ENCODE data around the gene LMF1. TPM values are rescaled to one million over a fixed set of nuclear protein-coding genes. Genes with fewer than 3 reads are reported as not detected.

The LMF1 gene
- polyA plus RNA-seq, 3 donors: 5.9 to 14.7 (median 10.6) TPM

- H3K4me2 ChIP-seq (replicated peaks; ENCODE audit: extremely low read depth, low read length, poor library complexity, severe bottlenecking): no peak overlapping the region
- 91% methylated on average over 19 of the region's 27 CpGs for WGBS (ENCODE audit: insufficient coverage)
- no peak overlapping the region for H3K4me3 ChIP-seq (replicated peaks in 1 of 3; ENCODE audit: low read depth in 2 of 3, low read length in 3 of 3)
- Mint-ChIP-seq H3K9me3 (peaks cover 0 to 6% (median 2%) of the 10 kb centered on the region in 7 donors), H3K4me3 (no peak overlapping the region), H3K36me3 (no peaks in the 10 kb centered on the region), H3K27me3 (ENCODE audit: low read depth in 3 of 3) (peaks cover 2 to 5% (median 3%) of the 10 kb centered on the region in 3 donors), H3K4me1 (peaks cover 17% of the 10 kb centered on the region), H3K27ac (no peak overlapping the region)
- H3K27me3 ChIP-seq (ENCODE audit: control insufficient read depth in 2 of 2, insufficient read depth in 2 of 2, low read length in 2 of 2): no peaks in the 10 kb centered on the region
- H4K20me1 ChIP-seq (ENCODE audit: insufficient read depth, low read length): no peaks in the 10 kb centered on the region
- intact Hi-C loops (cut with micrococcal nuclease): no loop called here
- no peaks in the 10 kb centered on the region for H3K36me3 ChIP-seq (replicated peaks in 1 of 2; ENCODE audit: control insufficient read depth in 1 of 2, insufficient read depth in 2 of 2, low read length in 2 of 2)
- H2AFZ ChIP-seq (ENCODE audit: insufficient read depth, low read depth, low read length, poor library complexity, severe bottlenecking): no peak overlapping the region
- peaks cover 16 to 19% of the 10 kb centered on the region in 2 donors for H3K4me1 ChIP-seq (ENCODE audit: control insufficient read depth in 1 of 2, insufficient read depth in 2 of 2, low read length in 2 of 2)
- H3K79me2 ChIP-seq (ENCODE audit: insufficient read depth, low read length): no peaks in the 10 kb centered on the region
- no peak for TF ChIP-seq CTCF (IDR thresholded peaks at IDR 0.05)
- no peak overlapping the region for H3K9ac ChIP-seq (ENCODE audit: insufficient read depth, low read length, poor library complexity, severe bottlenecking)
- no peak for DNase-seq
- H3K27ac ChIP-seq (ENCODE audit: low read depth in 1 of 2, low read length in 2 of 2): no peak overlapping the region
- H3K9me3 ChIP-seq (replicated peaks in 1 of 2; ENCODE audit: control insufficient read depth in 1 of 2, insufficient read depth in 1 of 2, low read length in 2 of 2): peaks cover 7 to 10% of the 10 kb centered on the region in 2 donors
Measured at GRCh38 chr16:879461-879861, 91.3 kb downstream of the LMF1 start.

- Histone ChIP-seq H3K27ac (ENCODE audit: low read depth in 1 of 2, low read length in 2 of 2) (no peak overlapping the region), H3K4me3 (replicated peaks in 1 of 3; ENCODE audit: low read depth in 2 of 3, low read length in 3 of 3) (no peak overlapping the region), H2AFZ (ENCODE audit: insufficient read depth, low read depth, low read length, poor library complexity, severe bottlenecking) (no peak overlapping the region), H3K36me3 (replicated peaks in 1 of 2; ENCODE audit: control insufficient read depth in 1 of 2, insufficient read depth in 2 of 2, low read length in 2 of 2) (no peaks in the 10 kb centered on the region), H3K4me1 (ENCODE audit: control insufficient read depth in 1 of 2, insufficient read depth in 2 of 2, low read length in 2 of 2) (peaks cover 16 to 19% of the 10 kb centered on the region in 2 donors), H3K9ac (ENCODE audit: insufficient read depth, low read length, poor library complexity, severe bottlenecking) (no peak overlapping the region), H3K27me3 (ENCODE audit: control insufficient read depth in 2 of 2, insufficient read depth in 2 of 2, low read length in 2 of 2) (no peaks in the 10 kb centered on the region), H4K20me1 (ENCODE audit: insufficient read depth, low read length) (no peaks in the 10 kb centered on the region), H3K79me2 (ENCODE audit: insufficient read depth, low read length) (no peaks in the 10 kb centered on the region), H3K9me3 (replicated peaks in 1 of 2; ENCODE audit: control insufficient read depth in 1 of 2, insufficient read depth in 1 of 2, low read length in 2 of 2) (peaks cover 1 to 6% of the 10 kb centered on the region in 2 donors), H3K4me2 (replicated peaks; ENCODE audit: extremely low read depth, low read length, poor library complexity, severe bottlenecking) (no peak overlapping the region)
- Mint-ChIP-seq H3K4me1 (peaks cover 17% of the 10 kb centered on the region), H3K27ac (no peak overlapping the region), H3K27me3 (ENCODE audit: low read depth in 3 of 3) (peaks cover 2 to 5% (median 3%) of the 10 kb centered on the region in 3 donors), H3K9me3 (peaks cover 0 to 6% (median 2%) of the 10 kb centered on the region in 7 donors), H3K4me3 (no peak overlapping the region), H3K36me3 (no peaks in the 10 kb centered on the region)
- intact Hi-C loops (cut with micrococcal nuclease): no loop called here
- WGBS (ENCODE audit: insufficient coverage): 97% methylated on average over 7 of the region's 14 CpGs
- DNase-seq: no peak
- no peak for TF ChIP-seq CTCF (IDR thresholded peaks at IDR 0.05)
Measured at GRCh38 chr16:878886-879285, 91.9 kb downstream of the LMF1 start.

Data from CD14-positive monocyte (primary cell).